Hypothalamus (tissue), 51 donors: ENCODE data around the gene DLG2.

Experiments used
- DNase-seq, 51 donors: peaks; one replicate each; lab custom pipeline; 2025; lab: John Stamatoyannopoulos, UW

Gene DLG2

DNA sequence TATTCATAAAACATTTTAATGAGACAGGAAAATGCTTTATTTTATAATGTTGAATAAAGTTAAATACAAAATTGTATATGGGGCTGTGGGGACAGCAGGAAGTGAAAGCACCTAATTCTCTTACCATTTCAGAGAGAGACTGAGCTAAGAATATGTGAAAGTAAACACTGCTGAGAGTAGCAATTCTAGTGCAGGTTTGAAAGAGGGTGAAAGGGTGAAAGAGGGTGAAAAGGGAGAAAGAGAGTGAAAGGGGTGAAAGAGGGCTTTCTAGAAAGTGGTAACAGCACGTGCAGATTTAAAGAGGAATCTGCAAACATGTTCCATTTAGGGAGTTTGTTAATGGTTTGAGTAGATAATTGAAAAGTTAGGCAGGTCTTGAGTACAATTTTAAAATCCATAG, 1689.0 kb downstream of the DLG2 start:
- DNase-seq: no peak

DNA sequence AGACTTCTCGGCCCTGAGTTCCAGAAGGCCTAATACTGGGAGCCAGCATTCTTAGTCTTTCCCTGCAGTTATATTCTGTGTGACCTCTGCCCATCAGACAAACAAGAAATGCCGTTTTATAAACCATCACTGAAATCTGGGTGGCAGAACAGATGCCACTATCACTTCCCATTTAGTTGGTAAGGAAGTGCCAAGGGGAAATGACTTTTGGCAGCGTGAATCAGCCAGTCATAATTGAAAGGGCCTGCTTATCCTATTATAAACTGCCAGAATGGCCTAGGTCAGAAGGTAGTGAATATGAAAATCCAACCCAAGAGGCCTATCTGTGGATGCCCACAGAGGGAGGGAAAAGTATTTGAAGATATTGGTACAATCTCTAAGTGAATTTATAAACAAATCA, 1694.1 kb downstream of the DLG2 start:
- DNase-seq: no peak

- DNase-seq: no peak
Observed at GRCh38 chr11:83927422-83927821, 1699.7 kb downstream of the DLG2 start.

DNA sequence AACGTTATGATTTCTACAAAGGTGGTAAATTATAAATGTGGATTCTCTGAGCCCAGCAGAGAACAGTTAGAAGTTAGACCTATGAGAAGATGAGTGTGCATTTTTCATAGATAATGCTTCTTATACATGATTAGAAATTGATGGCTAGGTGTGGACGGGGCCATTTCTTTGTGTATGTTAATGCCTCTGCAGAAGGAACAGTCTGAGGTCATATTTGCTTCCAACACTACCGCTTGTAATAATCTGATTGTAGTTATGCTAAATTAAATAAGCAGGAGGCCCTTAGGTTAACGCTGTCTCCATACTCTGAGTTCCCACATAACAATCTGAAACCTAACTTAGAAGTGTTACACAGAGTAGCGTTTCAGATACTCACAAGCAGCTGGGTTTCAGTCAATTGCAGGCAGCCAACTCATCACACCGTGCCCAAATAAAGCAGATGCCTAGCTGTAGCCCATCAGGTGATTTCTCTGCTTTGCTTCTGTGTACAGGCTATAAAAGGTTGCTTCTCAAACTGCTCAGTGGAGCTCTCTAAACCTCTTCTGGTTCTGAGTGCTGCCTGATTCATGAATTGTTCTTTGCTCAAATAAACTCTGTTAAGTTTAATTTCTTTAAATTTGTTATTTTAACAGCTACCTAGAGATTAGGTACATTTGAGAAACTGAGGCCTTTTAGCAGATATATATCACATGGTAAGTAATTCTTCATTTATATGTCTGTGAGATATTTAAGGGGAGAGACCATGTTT, 1702.2 kb downstream of the DLG2 start:
- no peak for DNase-seq

GRCh38 chr11:83923961-83924360, 1703.2 kb downstream of the DLG2 start:
- DNase-seq: peak in 1 of 51 donors; percentile 5

- DNase-seq: no peak
Observed at GRCh38 chr11:83922953-83923352, 1704.2 kb downstream of the DLG2 start.

DNA sequence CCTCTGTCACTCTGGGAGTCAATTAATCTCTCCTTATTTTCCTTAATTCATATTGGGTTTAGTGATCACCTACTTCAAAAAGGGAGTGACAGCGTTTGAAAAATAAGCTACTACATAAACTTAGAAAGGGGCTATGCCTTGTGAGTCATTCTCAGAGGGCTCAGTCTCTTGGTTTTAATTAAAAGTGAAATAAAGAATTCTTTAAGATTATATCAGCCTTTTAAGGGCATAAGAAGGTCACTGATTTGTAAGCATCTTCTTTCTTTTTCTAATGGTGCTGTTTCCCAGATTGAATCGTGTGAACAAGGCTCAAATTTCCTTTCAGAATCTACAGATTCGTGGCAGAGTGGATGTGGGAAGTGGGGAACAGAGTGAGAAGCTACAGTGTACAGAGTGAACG, 1704.8 kb downstream of the DLG2 start:
- peak in 1 of 51 donors; percentile 26 for DNase-seq

GRCh38 chr11:83921447-83922192, 1705.5 kb downstream of the DLG2 start:
- peak in 1 of 51 donors; percentile 19 for DNase-seq

DNA sequence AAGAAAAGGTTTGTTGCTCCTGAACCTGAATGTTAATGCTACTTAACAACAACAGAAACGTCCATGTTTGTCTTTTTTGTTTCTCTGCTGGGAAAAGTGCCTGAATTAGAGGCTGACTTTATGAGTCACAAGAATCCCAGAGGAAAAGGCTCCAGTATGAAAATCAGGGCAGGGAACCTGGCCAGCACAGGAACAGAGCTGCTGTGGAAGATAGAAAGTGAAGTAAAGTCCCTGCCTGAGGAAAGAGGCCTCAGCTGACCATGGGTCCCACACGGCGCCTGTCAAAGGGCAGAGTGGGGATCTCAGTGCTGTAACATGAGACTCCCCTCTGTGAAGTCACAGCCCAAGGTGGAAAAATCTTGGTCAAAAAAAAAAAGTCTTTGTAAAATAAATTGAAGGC, 1708.7 kb downstream of the DLG2 start:
- peak in 2 of 51 donors; percentile 4 for DNase-seq

DNA sequence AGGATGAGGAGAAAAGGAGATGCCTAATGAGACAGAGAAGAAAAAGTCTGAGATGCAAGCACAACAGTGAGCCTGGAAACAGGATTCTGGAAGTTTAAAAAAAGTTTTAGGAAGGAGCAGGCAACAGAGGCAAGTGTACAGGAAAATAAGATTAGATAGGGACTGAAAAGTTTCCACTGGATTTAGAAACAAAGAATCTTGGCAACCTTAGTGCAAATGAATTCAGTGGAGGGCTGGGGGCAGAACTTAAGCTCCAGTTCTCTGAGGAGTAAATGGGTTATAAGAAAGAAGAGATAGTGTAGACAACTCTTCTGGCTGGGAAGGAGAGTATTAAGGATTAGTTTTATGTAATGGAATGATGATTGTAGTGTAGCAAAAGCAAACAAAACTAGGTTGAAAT, 1712.1 kb downstream of the DLG2 start:
- DNase-seq: no peak

DNA sequence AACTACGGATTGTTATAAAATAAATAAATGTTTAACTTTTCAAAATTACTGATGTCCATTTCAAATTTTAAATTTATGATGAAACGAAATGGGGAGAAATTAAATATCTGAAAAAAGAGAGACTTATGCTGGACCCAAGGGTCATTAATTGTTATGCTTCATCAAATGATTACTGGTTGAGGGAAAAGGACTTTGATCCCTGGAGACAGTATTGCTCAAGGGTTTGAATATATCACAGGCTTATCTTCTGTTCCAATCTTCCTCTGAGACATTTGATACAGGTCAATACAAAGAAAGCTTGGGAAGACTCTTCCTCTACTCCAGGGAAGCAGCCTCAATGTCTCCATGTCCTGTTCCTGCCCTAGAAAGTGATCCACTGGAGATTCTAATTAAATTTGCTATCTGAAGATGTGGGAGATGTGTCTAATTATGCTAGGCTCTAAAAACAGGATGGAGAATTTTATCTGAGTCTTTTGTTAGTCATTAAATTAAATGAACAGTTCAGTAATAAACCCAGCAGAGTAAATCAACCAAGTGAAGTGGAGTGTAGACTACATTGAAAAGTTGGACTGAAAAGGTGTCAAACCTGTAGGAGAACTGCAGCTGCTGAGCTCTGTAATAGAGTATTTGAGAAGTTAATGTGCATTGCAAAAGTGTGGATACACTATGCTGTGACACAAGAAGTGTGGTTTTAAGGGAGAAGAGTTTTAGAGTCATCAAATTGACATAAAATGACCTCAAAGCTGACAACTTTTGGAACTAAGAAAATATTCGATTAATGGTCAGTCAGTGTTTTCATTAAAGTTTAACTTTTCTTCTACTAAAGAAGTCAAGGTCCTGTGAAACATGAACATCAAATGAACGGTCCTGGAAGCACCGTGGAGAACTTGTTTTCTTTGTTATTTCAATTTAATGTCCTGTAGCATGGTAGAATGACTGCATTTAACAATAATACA, 1717.3 kb downstream of the DLG2 start:
- no peak for DNase-seq

DNA sequence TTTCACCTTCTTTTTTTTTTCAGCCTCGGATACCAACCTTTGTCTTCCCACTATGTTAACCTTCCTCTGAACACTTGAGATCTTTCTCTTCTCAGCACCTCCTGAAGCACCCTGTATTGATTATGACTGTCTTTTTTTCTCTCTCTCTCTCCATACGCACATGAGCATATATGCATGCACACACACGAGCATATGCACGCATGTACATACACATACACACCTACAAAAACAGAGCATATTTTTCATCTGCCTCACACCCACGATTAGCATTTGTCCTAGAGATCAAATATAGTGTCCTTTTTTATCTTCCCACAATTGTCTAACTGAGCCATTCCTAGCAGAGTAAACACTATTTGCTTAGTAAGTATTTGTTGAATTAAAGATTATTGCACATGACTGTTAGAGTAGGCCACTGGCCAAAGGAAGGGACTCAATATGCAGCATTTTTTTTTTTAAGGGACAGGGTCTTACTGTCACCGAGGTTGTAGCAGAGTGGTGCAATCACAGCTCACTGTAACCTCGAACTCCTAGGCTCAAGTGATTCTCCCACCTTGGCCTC, 1718.8 kb downstream of the DLG2 start:
- no peak for DNase-seq

GRCh38 chr11:83895516-83895915, 1731.6 kb downstream of the DLG2 start:
- no peak for DNase-seq

DNA sequence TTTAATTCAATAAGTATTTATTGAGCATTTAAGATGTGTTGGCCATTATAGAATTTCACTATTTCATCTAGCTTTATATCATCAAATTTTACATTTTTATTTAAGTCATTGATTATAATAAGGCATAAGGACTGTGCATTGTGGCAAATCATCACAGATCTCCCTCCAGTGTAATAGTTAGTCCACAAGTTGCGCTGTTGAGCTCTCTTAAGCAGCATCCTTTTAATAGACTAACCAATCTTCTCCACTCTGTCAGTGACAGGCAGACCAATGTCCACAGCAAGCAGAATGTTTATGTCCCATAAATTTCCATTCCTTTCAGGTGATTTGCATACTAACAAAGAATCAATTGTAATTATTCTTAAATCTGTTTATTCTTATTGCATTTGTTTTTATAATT, 1745.7 kb downstream of the DLG2 start:
- no peak for DNase-seq

DNA sequence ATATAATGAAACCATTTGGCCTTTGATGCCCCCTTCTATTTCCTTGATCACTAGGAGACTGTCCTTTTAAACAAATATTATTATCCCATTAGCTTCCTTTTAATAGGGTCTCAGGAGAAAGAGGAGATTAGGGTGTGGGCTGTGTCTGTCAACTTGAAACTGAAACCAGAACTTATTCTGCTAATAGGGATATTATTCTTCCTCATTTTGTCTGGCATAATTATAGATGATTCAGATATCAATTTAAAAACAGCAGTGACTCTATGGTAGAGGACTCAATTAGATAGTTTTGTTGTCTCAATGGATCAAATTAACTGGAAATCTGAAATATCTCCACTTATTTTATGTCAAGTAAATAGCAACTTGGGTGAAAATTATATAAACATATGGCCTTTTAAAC, 1756.1 kb downstream of the DLG2 start:
- DNase-seq: no peak

- DNase-seq: no peak
Observed at GRCh38 chr11:83866655-83867054, 1760.5 kb downstream of the DLG2 start.

DNA sequence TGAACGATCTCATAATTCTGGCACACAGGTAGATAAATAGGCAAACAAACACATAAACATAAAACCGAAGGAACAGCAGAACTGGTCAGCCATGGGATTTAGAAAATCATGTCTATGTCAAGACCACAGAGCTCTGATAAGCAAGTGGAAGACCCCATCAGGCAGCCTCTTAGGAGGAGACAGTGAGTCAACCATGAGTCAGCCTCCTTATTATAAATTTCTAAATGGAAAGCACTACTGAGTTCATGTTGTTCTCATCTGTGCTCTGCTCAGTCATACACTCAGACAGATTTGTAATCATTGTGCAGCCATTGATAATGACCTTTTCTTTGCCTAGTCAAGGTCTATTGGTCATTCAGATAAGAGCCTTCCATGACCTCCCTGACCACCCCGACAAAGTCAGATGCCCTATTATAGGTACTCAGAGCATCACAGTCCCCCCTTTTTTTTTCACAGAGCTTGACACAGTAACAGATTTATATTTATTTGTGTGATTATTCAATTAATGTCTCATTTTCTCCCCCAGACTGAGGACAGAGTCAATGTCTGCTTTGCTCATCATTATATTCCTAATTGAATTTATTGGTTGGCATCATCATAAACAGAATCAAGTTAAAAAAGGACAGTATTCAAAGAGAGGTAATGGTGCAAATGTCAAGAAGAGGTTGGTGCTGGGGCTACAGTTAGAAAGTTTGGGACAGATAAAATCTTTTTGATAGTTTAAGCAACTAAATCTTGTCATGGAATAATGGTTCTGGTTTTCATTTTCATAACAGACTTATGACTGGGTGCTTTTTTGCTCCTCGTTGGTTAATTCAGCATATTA, 1761.3 kb downstream of the DLG2 start:
- DNase-seq: peak in 1 of 51 donors; percentile 23

DNA sequence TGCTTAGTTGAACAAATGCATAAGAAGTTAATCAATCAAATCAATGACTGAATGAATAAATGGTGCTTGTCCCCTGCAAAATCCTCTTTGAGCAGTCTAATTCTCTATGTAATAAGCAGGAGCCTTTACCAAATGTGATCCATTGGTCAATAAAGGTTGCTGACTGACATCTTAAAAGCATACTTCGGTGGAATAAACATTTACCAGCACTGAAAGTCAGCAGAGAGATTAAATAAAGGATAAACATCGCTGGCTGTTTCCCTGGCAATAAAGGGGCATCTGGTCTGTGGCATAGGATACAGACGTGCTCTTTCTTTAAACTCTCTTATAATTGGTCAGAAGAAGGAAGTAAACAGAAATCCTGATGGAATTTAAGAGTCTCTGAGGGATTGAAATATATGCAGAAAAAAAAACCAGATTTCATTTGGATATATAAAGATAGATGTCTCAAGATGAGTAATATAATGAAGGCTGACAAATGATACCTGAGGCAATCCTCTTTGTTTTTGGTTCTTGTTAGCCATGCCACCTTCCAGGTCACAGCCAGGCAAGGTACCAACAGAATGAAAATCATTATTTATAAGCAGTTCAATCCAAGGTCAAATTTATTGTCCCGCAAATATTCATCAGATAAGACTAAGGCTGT, 1762.6 kb downstream of the DLG2 start:
- DNase-seq: no peak

GRCh38 chr11:83863272-83863671, 1763.9 kb downstream of the DLG2 start:
- DNase-seq: no peak
